ENCODE results near the gene CPNE1.
A peak's percentile ranks its signal among the peaks of the same experiment; 100 is the strongest.

CPNE1 gene

DNA sequence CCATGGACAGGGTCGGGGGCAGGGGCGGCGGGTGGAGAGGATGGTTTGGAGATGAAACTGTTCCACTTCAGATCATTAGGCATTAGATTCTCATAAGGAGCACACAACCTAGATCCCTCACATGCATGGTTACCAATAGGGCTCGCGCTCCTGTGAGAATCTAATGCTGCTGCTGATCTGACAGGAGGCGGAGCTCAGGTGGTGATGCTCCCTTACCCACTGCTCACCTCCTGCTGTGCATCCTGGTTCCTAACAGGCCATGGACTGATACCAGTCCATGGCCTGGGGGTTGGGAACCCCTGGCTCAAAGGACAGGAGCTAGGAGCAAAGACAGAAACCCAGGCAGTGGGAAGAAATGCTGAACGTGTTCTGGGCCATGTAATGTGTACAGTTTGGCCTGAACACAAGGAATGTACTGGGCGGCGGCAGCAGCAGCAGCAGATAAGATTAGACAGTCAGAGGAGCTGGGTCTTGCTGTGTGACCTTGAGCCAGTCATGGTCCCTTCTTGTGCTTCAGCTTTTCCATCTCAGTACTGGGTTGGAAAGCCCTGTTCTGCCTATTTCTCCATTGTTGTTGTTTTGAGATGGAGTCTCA is 53.8 kb downstream of the CPNE1 start:
- DNase-seq (ENCODE audit: low read depth): peak; percentile 35
- no peak overlapping the region for H3K4me3 ChIP-seq (ENCODE audit: low read depth, low read length)
- TF ChIP-seq, protein P1, sequence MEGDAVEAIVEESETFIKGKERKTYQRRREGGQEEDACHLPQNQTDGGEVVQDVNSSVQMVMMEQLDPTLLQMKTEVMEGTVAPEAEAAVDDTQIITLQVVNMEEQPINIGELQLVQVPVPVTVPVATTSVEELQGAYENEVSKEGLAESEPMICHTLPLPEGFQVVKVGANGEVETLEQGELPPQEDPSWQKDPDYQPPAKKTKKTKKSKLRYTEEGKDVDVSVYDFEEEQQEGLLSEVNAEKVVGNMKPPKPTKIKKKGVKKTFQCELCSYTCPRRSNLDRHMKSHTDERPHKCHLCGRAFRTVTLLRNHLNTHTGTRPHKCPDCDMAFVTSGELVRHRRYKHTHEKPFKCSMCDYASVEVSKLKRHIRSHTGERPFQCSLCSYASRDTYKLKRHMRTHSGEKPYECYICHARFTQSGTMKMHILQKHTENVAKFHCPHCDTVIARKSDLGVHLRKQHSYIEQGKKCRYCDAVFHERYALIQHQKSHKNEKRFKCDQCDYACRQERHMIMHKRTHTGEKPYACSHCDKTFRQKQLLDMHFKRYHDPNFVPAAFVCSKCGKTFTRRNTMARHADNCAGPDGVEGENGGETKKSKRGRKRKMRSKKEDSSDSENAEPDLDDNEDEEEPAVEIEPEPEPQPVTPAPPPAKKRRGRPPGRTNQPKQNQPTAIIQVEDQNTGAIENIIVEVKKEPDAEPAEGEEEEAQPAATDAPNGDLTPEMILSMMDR (conservative IDR thresholded peaks at IDR 0.05; ENCODE audit: low read depth, low read length): no peak

DNA sequence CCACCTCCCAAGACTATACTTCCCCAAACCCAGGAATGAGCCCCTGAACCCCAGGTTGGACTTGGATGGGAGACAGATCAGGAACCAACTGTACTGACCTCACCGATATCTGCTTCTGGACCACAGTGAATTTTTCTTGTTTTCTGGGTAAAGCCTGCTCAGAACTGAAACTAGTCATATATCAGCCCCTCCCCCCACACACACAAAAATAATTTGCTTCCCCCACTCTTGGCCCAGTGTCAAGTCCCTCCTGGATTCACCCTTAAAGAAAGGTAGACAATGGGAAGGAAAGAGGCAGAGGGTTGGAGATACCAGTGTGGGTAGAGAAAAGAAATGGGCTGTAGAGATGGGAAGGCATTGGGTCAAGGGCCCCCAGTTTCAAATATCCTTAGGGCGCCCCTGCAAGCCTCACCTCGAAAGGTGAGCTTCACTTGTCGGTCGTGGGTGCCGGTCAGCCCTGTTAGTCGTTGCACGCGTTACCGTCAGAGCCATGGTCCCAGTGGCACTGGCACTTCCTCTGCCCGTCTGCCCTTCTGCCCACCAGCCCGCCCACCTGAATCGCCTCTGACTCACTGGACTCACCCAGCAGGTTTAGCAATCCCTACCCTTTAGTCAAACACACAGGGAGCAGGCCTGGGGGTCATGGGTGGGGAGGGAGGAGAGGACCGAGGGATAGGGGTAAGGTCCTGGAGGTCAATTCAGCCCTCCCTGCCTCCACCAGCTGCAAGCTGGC is 57.5 kb downstream of the CPNE1 start:
- no peak overlapping the region for H3K4me3 ChIP-seq (ENCODE audit: low read depth, low read length)
- DNase-seq (ENCODE audit: low read depth): no peak
- TF ChIP-seq, protein P1 (conservative IDR thresholded peaks at IDR 0.05; ENCODE audit: low read depth, low read length): no peak

DNA sequence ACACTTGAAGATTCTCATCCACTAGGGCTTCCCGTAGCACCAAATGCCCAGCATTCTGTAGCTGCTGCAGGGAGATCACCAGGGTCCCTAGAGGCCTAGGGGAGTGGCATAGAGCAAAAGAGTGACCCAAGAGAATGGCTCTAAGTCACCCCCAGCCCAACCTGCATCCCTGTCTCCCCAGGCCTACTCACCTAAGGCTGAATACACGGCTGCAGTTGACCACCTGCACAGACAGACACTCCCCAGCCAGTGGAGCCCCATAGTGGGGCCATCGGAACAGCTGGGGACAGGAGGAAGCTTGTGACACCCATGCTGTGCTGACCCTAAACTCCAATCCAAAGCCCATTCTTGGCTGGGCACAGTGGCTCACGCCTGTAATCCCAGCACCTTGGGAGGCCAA is 58.6 kb downstream of the CPNE1 start:
- H3K4me3 ChIP-seq (ENCODE audit: low read depth, low read length): no peak overlapping the region
- TF ChIP-seq, protein P1 (conservative IDR thresholded peaks at IDR 0.05; ENCODE audit: low read depth, low read length): no peak
- DNase-seq (ENCODE audit: low read depth): no peak

DNA sequence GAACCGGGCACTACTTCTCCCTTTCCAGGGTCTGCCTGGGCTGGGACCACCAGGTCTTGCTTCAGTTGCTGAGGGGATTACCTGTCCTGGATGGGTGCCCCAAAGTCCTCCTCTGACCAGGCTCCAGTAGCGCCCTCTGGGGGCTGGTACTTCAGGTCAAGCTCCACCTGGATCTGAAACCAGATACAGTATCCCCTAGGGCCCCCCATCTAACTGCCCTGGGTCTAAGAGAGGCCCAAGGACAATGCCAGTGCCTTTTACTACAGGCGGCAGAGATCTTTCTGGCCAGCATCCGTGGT is 60.3 kb downstream of the CPNE1 start:
- TF ChIP-seq, protein P1 (conservative IDR thresholded peaks at IDR 0.05; ENCODE audit: low read depth, low read length): peak; percentile 59
- no peak overlapping the region for H3K4me3 ChIP-seq (ENCODE audit: low read depth, low read length)
- peak; percentile 24 for DNase-seq (ENCODE audit: low read depth)

DNA sequence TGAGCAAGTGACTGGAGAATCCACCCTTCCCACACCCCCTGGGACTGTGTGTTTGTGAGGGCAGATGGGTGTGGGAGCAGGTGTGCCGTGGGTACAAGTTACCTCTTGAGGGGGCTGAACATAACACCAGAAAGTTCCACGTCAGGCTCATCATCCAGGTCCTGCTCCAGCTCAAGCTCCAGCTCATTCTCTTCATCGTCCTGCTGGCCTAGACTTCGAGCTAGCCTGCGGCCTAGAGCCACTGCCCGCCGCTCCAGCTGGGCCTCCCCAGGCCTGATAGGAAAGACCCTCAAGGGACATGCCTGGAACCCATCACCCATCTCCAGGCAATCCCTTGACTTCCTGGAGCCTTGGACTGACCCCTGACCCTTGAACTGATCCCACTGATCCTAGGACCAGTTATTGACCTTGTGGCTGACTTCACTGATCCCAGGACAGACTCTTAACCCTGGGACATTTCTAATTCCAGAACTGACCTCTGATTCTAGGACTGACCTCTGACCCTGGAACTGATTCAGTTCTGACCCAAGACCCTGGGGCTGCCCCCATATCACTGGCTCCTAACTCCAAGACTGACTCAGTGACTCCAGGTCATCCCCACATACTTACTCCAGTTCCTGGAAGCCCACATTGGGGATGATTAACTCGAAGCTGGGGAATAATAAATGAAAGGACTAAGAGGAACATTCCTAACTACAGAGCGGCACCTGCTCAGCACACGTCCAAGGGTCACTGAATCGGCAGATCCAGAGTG is 60.8 kb downstream of the CPNE1 start:
- no peak for DNase-seq (ENCODE audit: low read depth)
- H3K4me3 ChIP-seq (ENCODE audit: low read depth, low read length): no peak overlapping the region
- TF ChIP-seq, protein P1 (conservative IDR thresholded peaks at IDR 0.05; ENCODE audit: low read depth, low read length): no peak

DNA sequence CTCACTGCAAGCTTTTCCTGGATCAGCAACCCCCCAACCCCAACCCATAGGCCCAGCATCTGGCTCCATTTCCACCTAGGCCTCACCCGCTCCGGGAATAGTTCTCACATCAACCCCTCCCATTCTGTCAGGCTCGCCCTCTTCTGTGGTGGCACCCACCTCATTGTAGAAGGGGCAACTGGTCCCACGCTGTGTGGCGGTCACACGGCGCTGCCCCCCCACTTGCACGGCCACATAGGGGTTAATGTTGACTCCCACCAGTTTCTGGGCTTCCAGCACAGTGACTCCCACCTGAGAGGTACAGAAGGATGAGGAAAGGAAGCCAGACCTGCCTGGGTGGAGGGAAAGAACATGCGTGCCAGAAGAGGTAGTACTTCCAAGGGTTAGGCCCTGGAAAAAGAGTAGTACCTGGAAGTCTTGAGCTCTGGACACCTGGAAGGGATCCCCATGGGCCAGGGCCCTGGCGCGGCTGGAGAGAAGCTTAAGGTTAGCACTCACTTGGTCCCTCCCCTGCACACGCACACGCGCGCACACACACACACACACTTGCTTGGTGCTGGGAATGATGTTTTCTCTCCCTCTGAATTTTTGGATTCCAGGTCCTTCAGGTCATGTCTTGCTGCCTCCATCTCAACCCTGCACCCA is 61.7 kb downstream of the CPNE1 start:
- DNase-seq (ENCODE audit: low read depth): no peak
- no peak overlapping the region for H3K4me3 ChIP-seq (ENCODE audit: low read depth, low read length)
- TF ChIP-seq, protein P1 (conservative IDR thresholded peaks at IDR 0.05; ENCODE audit: low read depth, low read length): no peak

Data from choroid plexus epithelial cell (primary cell).